Hair follicle dermal papilla cell (primary cell): ENCODE results near the gene LRCH2. TPM values are rescaled to one million over a fixed set of nuclear protein-coding genes. Genes with fewer than 3 reads are reported as not detected.

Source experiments
- small RNA-seq: library from RNA; depleted of rRNA; stranded (forward); fragments of <200 nt; gene quantifications from one replicate; pipeline ENCODE3, GENCODE V24; 2012
- total RNA-seq: library from RNA; depleted of rRNA; stranded (reverse); fragments of >200 nt; gene quantifications from 2 replicates; pipeline ENCODE4 v1.2.3, GENCODE V29; 2012

Gene LRCH2
- total RNA-seq = 7.5 and 8.4 TPM in 2 replicates

GRCh38 chrX:115233497-115234455 lies at the start of gene LRCH2:
Gene LRCH2, minus strand, starts transcription at chrX:115234096. Its CDS starts 55 bp downstream, at chrX:115234041.

DNA sequence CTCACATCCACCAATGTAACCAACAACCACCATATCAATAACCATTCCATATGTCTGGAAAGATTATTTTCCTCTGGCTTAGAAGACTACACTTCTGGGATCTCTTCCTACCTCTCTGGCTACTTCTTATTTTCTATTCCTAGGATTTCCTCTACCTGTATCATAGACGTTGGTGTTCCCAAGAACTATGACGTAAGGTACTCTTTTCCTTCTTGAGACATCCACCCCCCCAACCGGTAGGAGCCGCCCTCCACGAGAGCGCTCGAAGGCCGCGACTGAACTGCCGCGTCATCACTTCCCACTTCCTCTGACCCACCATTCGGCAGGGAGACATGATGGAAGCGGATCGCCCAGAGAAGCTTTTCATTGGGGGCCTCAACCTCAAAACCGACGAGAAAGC lies 44.8 kb downstream of the LRCH2 start, which contains the start of gene RBMXL3:
Gene RBMXL3 (plus strand): TSS at position 301 of the 400 bp plus-strand sequence. CDS start 32 bp downstream, at position 333.

Small RNA genes lying within 50 kb of the gene (small RNA-seq; reads per million reads assigned to genes)
- gene RF00019 (not detected), gene SNORA35B (23.4 reads per million, percentile 96 among the genes with 10 or more reads in this experiment)

Other genes starting within 250 kb of the LRCH2 start
- gene IL13RA2, start 216.5 kb downstream of the LRCH2 start, total RNA-seq = 5.7 and 11.8 TPM in 2 replicates
- not detected in 2 replicates for gene RBMXL3, start 44.7 kb downstream of the LRCH2 start, total RNA-seq
- gene LUZP4, start 55.6 kb upstream of the LRCH2 start, total RNA-seq = not detected in 2 replicates